Measurements from ENCODE around the gene CAMSAP3. TPM values are rescaled to one million over a fixed set of nuclear protein-coding genes. Genes with fewer than 3 reads are reported as not detected.

Gene CAMSAP3
- total and polyA plus RNA-seq, 2 donors (not counting 1 experiment from before 2014, with no cell fraction given) = 1.0 to 1.3 TPM

DNA sequence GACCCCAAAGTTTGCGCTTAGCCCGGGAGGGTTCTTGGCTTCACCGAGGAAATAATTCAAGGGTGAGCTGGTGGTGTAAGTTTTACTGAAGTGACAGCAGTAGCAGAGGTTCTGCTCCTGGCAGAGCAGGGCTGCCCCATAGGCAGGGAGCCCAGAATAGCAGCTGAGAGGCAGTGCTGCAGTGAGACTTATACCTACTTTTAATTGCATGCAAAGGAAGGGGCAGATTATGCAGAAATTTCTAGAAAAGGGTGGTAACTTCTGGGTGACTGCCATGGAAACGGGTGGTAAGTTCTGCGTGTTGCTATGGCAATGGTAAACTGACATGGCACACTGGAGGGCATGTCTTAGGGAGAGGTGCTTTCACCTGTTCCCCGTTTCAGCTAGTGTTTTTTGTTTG lies 17.5 kb upstream of the CAMSAP3 start:
- Histone ChIP-seq H3K36me3 (replicated peaks in 1 of 2; ENCODE audit: control extremely low read depth in 1 of 2, control insufficient read depth in 1 of 2, extremely low read depth in 1 of 2, insufficient read depth in 2 of 2, low read length in 1 of 2) (no peaks in the 10 kb centered on the region), H3K79me2 (ENCODE audit: control insufficient read depth, insufficient read depth, low read length) (no peaks in the 10 kb centered on the region), H3K4me1 (ENCODE audit: control insufficient read depth in 2 of 2, insufficient read depth in 2 of 2, low read length in 2 of 2) (no peaks in the 10 kb centered on the region), H2AFZ (ENCODE audit: insufficient read depth, low read depth, low read length, poor library complexity, severe bottlenecking) (no peak overlapping the region), H3K4me3 (ENCODE audit: control extremely low read depth in 1 of 5, extremely low read depth in 1 of 5, insufficient read depth in 1 of 5, low read depth in 2 of 5, low read length in 4 of 5) (no peak overlapping the region), H3K27me3 (replicated peaks in 1 of 4; ENCODE audit: control extremely low read depth in 1 of 4, control insufficient read depth in 3 of 4, insufficient read depth in 4 of 4, low read length in 3 of 4) (no peaks in the 10 kb centered on the region), H3K27ac (ENCODE audit: low read length in 2 of 2) (no peak overlapping the region), H3K9ac (ENCODE audit: low read length) (no peak overlapping the region), H3K9me3 (ENCODE audit: control extremely low read depth in 1 of 3, control insufficient read depth in 2 of 3, insufficient read depth in 1 of 3, low read length in 2 of 3) (no peaks in the 10 kb centered on the region), H3K4me2 (replicated peaks; ENCODE audit: low read depth, low read length, poor library complexity, severe bottlenecking) (no peak overlapping the region), H4K20me1 (ENCODE audit: control insufficient read depth, insufficient read depth, low read length, poor library complexity, severe bottlenecking) (no peaks in the 10 kb centered on the region)
- H3K27me3 Mint-ChIP-seq = peaks cover 10% of the 10 kb centered on the region
- DNase-seq (no peak), ATAC-seq (ENCODE audit: low read depth) (no peak)
- 71% methylated on average over 6 of the region's 6 CpGs for WGBS (ENCODE audit: insufficient coverage)
- TF ChIP-seq EZH2 (IDR thresholded peaks at IDR 0.05; ENCODE audit: borderline replicate concordance, insufficient read depth, low read depth, low read length, poor library complexity, severe bottlenecking) = no peak
- no peak for TF ChIP-seq CTCF (IDR thresholded peaks at IDR 0.05)
- no peak overlapping the region for H3K27ac Mint-ChIP-seq
- intact Hi-C loops (cut with micrococcal nuclease) = no loop called here
- ChIA-PET CTCF (interaction anchor here (1.3 kb wide), 1 partner anchor 10 kb away, joined by 4 read pairs; no protein-coding TSS in a partner anchor), POLR2A (no interaction called here)
- H3K4me1 Mint-ChIP-seq = no peaks in the 10 kb centered on the region
- H3K4me3 Mint-ChIP-seq = no peak overlapping the region
- no peaks in the 10 kb centered on the region for H3K9me3 Mint-ChIP-seq (ENCODE audit: insufficient read depth)

GRCh38 chr19:7579182-7579581 lies 16.5 kb upstream of the CAMSAP3 start:
- intact Hi-C loops (cut with micrococcal nuclease) = no loop called here
- peaks cover 10% of the 10 kb centered on the region for H3K27me3 Mint-ChIP-seq
- CTCF ChIA-PET = interaction anchor here (1.3 kb wide), 1 partner anchor 11 kb away, joined by 4 read pairs; no protein-coding TSS in a partner anchor
- DNase-seq (no peak), ATAC-seq (ENCODE audit: low read depth) (no peak)
- no peak overlapping the region for H3K4me2 ChIP-seq (replicated peaks; ENCODE audit: low read depth, low read length, poor library complexity, severe bottlenecking)
- WGBS (ENCODE audit: insufficient coverage) = 82% methylated on average over 6 of the region's 6 CpGs
- no peak overlapping the region for H3K27ac Mint-ChIP-seq
- no peak overlapping the region for H3K4me3 ChIP-seq (ENCODE audit: control extremely low read depth in 1 of 5, extremely low read depth in 1 of 5, insufficient read depth in 1 of 5, low read depth in 2 of 5, low read length in 4 of 5)
- H3K9me3 ChIP-seq (ENCODE audit: control extremely low read depth in 1 of 3, control insufficient read depth in 2 of 3, insufficient read depth in 1 of 3, low read length in 2 of 3) = no peaks in the 10 kb centered on the region
- H3K27ac ChIP-seq (ENCODE audit: low read length in 2 of 2) = no peak overlapping the region
- TF ChIP-seq CTCF (IDR thresholded peaks at IDR 0.05) (no peak), EZH2 (IDR thresholded peaks at IDR 0.05; ENCODE audit: borderline replicate concordance, insufficient read depth, low read depth, low read length, poor library complexity, severe bottlenecking) (no peak)
- POLR2A ChIA-PET = interaction anchor here (0.6 kb wide), 1 partner anchor 11 kb away, joined by 7 read pairs; no protein-coding TSS in a partner anchor
- no peaks in the 10 kb centered on the region for H3K4me1 ChIP-seq (ENCODE audit: control insufficient read depth in 2 of 2, insufficient read depth in 2 of 2, low read length in 2 of 2)
- no peaks in the 10 kb centered on the region for H3K27me3 ChIP-seq (replicated peaks in 1 of 4; ENCODE audit: control extremely low read depth in 1 of 4, control insufficient read depth in 3 of 4, insufficient read depth in 4 of 4, low read length in 3 of 4)
- H3K4me1 Mint-ChIP-seq = no peaks in the 10 kb centered on the region
- H2AFZ ChIP-seq (ENCODE audit: insufficient read depth, low read depth, low read length, poor library complexity, severe bottlenecking) = no peak overlapping the region
- H3K4me3 Mint-ChIP-seq = no peak overlapping the region
- no peaks in the 10 kb centered on the region for H3K36me3 ChIP-seq (replicated peaks in 1 of 2; ENCODE audit: control extremely low read depth in 1 of 2, control insufficient read depth in 1 of 2, extremely low read depth in 1 of 2, insufficient read depth in 2 of 2, low read length in 1 of 2)
- H3K79me2 ChIP-seq (ENCODE audit: control insufficient read depth, insufficient read depth, low read length) = no peaks in the 10 kb centered on the region
- H3K9me3 Mint-ChIP-seq (ENCODE audit: insufficient read depth) = no peaks in the 10 kb centered on the region
- H4K20me1 ChIP-seq (ENCODE audit: control insufficient read depth, insufficient read depth, low read length, poor library complexity, severe bottlenecking) = no peaks in the 10 kb centered on the region
- no peak overlapping the region for H3K9ac ChIP-seq (ENCODE audit: low read length)

Data from B cell (primary cell).